GM21723 (cell line): ENCODE results near the gene STX1A.
"Not testable (repeated sequence)": the region's sequence is repeated elsewhere in the genome, so short reads cannot be mapped to it uniquely, and the experiment has no call there.

Experiments used
- ATAC-seq: cut with Tn5 transposase; IDR thresholded peaks from one replicate; pipeline ENCODE4 v1.9.1; 2021; ENCODE audit warnings: mild to moderate bottlenecking, moderate library complexity; ENCODE audit not compliant: unreplicated experiment

STX1A gene

DNA sequence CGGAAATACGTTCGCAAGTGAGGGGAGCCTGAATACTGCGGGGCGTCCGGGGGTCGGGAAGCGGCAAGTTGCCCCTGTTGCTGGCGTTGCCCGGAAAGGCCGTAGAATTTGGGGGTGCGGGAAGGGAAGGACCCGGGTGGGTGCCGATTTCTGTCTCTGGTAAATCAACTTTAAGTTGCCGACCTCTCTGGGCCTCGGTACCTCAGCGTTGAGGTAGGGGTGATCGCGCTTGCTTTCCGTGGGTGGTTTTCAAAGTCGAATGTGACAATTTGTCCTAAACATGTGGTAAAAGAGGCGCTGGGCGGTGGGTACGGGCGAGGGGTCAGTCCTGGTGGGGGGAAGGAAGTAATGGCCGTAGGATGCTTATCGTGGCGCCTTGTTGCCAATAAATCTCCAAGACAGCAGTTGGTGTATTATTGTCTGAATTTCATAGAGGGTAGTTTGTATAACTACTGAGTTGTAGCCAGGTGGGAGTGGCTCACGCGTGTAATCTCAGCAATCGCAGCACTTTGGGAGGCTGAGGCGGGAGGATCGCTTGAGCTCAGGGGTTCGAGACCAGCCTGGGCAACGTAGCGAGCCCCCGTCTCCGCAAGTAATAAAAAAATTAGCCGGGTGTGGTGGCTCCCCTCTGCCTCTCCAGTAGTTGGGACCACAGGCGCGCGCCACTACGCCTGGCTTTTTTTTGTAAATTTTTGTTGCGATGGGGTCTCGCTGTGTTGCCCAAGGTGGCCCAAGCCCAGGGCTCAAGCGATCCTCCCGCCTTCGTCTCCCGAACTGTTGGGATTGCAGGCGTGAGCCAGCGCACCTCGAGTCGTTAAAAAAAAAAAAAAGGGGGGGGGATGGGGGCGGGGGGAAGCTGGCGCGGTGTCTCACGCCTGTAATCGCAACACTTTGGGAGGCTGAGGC lies 35.4 kb downstream of the STX1A start:
- ATAC-seq = peak; percentile 22

DNA sequence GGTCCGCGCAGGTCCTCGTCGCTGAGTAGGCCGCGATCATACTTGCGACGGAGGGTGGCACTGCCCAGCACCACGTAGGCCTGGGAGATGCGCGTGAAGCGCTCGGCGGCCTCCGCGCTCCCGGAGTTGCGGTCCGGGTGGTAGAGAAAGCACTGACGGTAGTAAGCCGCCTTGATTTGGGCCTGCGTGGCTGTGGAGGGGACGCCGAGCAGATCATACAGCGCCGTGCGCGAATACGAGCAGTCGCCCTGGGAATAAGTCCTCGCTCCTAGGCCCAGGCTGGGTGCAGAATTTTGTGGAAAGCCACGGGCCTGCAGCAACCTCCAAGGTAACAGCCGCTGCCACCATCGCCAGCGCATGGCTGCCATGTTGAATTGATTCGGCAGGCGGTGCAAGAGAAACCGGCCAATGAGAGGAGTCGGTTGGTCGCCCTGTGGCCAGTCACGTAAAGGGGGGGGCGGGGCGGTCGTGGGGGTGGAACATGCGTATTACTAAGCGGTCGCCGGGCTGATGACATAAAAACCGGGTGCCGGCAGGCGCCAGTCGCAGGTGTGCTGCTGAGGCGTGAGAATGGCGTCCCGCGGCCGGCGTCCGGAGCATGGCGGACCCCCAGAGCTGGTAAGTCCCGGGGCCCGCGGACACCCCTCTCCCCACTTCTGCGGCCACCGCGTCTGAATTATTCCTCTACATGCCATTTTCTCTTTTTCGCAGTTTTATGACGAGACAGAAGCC lies 36.2 kb downstream of the STX1A start, which contains the start of the genes BUD23 and DNAJC30:
BUD23 (plus strand) TSS at position 542 of the 732 bp plus-strand sequence; CDS start at position 571, 29 bp downstream.
DNAJC30 (minus strand) TSS at position 398 of the 732 bp plus-strand sequence; CDS start at position 368, 30 bp downstream.
- peak; percentile 89 for ATAC-seq

DNA sequence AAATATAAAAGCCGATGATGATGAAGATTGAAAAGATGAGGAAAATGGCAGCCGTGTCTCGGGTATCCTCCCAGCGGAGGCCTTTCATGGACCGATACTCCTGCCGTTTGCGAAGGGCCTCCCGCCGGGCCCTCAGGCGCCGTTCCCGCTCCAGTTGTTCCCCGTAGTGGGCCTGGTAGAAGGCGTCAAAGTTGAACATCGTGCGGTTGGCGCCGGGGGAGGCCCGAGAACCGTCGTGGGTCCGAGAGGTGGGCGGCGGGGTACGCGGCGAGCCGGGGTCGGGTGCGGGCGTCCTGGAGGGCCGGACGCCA lies 36.8 kb downstream of the STX1A start:
- no peak for ATAC-seq

GRCh38 chr7:73681031-73681430 lies 38.4 kb downstream of the STX1A start:
- ATAC-seq = no peak

DNA sequence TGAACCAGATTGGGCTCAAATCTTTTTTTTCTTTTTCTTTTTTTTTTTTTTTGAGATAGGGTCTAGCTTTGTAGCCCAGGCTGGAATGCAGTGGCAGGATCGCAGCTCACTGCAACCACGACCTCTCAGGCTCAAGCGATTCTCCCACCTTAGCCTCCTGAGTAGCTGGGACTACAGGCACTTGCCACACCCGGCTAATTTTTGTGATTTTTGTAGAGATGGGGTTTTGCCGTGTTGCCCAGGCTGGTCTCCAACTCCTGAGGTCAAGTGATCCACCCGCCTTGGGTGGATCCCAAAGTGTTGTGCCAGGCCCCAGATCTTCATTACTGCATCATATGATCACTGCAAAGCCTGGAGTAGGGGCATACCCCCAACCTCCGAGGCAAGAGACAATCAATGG lies 39.0 kb downstream of the STX1A start:
- ATAC-seq = no peak

GRCh38 chr7:73679709-73680108 lies 39.8 kb downstream of the STX1A start:
- ATAC-seq = no peak

DNA sequence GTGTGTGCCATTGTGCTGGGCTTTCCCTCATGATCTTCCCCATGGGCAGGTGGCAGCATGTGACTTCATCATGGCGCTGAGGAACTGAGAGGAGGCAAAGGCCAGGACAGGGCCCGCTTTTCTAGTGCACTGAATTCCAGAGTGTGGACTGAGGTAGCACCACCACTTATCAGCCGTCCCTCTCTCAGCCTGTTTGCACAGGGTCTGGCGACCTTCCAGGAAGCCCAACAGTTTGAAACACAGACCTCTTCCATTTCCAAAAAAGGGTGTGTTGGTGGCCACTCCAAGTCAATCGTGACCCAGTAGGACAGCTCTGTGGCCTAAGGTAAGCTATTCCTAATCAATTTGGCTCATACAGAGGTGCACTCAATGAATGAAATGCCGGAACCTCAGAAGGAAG lies 40.6 kb downstream of the STX1A start:
- no peak for ATAC-seq

DNA sequence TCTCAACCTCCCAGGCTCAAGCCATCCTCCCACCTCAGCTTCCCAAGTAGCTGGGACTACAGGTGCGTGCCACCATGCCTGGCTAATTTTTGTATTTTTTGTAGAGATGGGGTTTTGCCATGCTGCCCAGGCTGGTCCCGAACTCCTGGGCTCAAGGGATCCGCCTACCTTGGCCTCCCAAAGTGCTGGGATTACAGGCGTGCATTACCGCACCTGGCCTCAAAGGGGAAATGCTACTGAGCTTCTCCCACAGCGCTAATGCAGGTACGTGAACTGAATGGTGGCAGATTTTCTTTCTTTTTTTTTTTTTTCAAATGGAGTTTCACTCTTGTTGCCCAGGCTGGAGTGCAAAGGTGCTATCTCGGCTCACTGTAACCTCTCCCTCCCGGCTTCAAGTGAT lies 43.4 kb downstream of the STX1A start:
- ATAC-seq = not testable (repeated sequence)

DNA sequence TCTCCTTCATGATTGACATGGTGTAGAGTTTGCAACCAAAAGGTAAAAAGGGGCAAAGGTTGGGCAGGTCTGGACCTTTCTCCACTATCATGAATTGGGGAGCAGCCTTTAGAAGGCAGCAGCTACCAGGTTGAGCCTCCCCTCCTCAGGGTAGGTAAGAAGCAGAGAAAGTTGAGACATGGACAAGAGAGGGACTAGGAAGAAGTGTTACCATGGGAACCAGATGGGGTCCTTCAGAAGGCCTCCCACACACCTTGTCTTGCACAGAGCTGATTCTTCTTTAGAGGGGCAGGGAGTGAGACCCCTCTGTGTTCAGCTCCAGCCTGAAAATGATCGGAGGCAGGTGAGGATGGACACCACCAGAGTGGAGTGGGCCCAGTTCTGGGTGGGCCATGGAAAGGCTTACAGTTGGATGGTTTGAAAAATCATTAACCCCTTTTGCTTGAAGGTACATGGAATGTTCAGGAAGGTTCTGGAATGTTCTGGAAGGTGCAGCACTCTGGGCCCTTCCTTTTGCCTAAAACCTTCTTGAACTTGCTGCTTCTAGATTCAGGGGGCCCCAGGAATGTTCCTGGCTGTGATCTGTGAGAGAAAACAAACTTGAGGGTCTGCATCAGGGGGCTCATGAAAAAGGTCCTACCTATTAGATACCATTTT lies 44.9 kb downstream of the STX1A start:
- ATAC-seq = no peak

DNA sequence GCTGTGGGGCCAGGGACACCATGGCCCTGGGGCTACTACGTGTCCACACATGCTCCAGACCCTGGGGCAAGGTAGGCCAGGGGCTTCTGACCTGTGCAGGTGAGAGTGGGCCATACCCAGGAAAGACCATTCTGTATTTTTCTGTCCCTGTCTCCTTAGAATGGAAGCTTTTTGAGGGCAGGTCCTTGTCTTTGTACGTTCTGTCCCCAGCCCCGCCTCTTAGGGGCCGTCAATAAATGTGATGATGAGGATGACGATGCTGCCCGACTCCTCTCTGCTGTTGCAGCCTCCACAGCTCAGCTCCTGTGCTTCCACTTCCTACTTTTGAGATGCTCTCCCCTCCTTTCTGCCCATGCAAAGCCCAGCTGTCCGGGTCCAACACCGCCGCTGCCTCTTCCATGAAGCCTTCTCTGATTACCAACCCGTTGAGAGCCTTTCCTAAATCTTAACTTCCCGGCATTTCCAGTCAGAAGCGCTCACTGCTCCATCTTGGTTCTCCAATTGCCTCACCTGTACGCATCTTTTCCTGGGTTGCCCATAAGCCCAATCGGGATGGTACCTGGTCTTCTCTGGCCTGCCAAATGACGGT lies 47.5 kb downstream of the STX1A start:
- no peak for ATAC-seq

DNA sequence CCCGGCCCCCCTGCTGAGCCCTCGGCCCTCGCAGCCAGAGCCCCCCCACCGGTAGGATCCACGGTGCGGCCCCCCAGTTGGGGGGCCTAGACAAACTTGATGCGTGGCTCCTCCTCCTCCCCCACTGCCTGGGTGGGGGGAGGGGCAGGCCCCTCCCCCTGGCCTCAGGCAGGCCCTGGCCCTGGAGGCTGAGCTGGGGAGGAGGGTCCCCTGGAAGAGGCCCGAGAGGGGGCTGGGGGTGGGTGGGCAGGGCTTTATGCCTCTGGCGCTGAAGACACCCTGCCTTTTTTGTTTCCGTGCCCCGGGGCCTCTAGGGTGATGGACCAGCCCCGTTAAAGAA lies 48.2 kb downstream of the STX1A start:
- no peak for ATAC-seq

- ATAC-seq = no peak
Observed at GRCh38 chr7:73669858-73670385, 49.5 kb downstream of the STX1A start.

- no peak for ATAC-seq
Observed at GRCh38 chr7:73669288-73669701, 50.2 kb downstream of the STX1A start.

DNA sequence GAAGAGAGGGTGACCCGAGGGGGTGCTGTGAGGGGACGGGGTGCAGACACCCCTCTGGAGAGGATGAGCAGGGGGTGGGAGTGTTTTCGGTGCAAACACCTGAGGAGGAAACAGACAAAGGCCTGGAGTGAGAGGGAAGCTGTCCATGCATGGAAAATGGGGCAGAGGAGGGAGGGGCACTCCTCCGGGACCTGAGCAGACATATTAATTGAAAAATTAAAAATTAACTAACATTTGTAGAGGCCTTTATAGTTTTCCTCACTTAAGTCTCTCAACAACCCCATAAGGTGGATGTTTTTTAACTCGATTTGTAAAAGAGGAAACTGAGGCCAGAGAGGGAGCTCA lies 50.6 kb downstream of the STX1A start:
- ATAC-seq = no peak

- ATAC-seq = peak; percentile 11
Observed at GRCh38 chr7:73668103-73668885, 51.2 kb downstream of the STX1A start.

DNA sequence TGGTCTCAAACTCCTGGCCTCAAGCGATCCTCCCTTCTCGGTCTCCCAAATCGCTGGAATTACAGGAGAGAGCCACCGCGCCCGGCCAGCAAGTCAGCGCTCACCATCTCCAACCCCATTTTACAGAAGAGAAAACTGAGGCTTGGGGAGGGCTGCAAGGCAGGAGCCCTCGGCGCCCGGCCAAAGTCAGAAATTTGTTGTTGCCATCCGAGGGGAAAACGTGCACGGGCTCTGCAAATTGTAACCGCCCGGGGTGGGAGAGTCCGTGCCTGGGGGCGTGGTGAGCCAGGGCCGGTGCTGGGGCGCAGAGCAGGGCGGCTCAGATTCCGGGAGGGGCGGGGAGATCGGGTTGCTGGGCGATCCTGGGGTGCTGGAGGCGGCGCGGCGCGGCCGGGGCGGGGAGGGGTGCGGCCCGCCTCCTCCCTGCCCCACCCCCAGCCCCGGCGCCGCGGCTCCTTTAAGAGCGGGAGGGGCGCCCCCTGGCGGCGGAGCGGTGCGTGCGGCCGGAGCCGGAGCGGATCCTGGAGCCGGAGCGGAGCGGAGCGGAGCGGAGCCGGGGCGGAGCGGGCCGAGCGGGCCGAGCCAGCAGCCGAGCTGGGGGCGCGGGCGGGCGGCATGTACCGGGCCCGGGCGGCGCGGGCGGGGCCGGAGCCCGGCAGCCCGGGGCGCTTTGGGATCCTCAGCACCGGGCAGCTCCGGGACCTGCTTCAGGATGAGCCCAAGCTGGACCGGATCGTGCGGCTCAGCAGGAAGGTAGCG lies 51.9 kb downstream of the STX1A start, which contains the start of gene VPS37D:
VPS37D (plus strand) TSS at position 488 of the 759 bp plus-strand sequence; CDS start at position 616, 128 bp downstream.
- ATAC-seq = peak; percentile 95

DNA sequence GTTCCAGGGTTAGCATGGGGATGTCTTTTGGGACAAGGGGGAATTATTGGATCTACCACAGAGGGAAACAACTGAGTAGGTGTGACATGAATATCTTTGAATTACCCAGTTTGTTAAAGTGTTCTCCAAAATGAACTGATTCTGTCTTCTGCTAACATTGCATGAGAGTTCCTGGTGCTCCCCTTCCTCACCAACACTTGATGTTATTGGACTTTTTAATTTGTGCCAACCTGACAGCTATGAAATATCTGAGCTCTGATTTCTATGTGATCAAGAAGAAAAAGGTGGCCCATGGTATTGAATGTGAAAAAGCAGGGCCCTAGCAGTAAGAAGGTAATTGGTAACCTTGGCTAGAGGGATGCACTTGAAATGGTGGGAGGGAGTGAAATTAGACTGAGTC lies 56.4 kb downstream of the STX1A start:
- ATAC-seq = no peak

DNA sequence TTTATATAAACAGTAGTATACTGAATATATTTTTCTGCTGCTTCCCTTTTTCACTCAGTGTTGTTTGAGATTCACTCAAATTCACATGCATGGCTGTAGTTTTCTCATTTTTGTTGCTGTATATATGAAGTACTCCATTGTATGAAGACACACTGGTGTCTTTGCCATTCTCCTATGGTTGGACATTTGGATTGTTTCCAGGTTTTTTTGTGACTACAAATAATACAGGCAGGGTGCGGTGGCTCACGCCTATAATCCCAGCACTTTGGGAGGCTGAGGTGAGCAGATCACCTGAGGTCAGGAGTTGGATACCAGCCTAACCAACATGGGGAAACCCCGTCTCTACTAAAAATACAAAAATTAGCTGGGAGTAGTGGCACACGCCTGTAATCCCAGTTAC lies 58.9 kb downstream of the STX1A start:
- not testable (repeated sequence) for ATAC-seq

- no peak for ATAC-seq
Observed at GRCh38 chr7:73659983-73660382, 59.5 kb downstream of the STX1A start.
